Left lobe of liver (tissue), 2 donors: ENCODE results near the gene MUC4. TPM values are rescaled to one million over a fixed set of nuclear protein-coding genes. Genes with fewer than 3 reads are reported as not detected.
A peak's percentile ranks its signal among the peaks of the same experiment; 100 is the strongest.

Experiments used
- ATAC-seq: fragments of 200-7000 bp; cut with Tn5 transposase; one replicate; pipeline ENCODE4 v1.9.1; 2020; ENCODE audit warnings: mild to moderate bottlenecking, moderate library complexity
- DNase-seq: peaks from one replicate; pipeline ENCODE4 v3.0.0-alpha.2; 2020; ENCODE audit warnings: low spot score
- total RNA-seq: library from RNA; stranded (reverse); gene quantifications from one replicate; pipeline ENCODE4 v1.2.1, GENCODE V29; 2021
- donor health status: DM: no; HTN: no; CAD: no; lungs with moderate emphysema.
- donor health status: DM: no; HTN: yes; CAD: no.

Gene MUC4
- total RNA-seq, 1 donor from 2014 or later: 0.08 TPM

- DNase-seq (no peak), ATAC-seq (no peak)
These were observed 47.6 kb downstream of the MUC4 start for GRCh38 chr3:195763843-195764825.

DNA sequence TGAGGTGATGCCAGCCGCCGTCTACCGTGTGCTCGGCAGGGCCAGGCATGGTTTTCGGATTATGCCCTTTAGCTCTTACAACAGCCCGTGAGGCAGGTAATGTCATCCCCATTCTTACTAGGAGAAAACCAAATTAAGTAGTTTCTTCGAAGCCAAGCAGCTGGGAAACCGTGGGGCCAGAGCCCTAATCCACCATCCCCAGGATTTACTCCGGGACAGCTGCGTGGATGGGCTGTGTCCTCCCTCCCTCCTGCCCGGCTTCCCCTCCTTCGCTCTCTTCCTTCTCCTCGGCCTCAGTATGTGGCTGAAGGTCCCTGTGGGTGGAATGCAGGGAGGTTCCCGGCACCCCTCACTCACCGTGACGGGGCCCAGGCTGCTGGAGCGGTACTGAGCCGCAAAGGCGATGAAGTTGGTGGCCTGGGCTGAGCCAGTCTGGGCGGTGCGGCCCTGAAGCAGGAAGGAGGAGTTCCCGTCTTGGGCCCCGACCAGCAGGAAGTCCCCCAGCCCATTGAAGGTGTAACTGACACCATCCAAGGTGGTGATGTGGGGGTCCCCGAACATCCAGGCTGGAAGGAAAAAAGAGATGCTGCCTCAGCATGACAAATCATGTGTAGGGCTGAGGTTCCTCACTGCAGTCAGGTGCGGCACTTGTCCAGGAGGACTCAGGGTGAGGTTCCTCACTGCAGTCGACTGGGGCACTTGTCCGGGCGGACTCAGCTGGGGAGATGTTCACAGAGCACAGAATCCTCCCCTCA, 48.5 kb downstream of the MUC4 start:
- DNase-seq (no peak), ATAC-seq (no peak)

- ATAC-seq (no peak), DNase-seq (no peak)
These were observed 49.1 kb downstream of the MUC4 start for GRCh38 chr3:195762611-195763010.

GRCh38 chr3:195762249-195762585, 49.5 kb downstream of the MUC4 start:
- ATAC-seq (no peak), DNase-seq (no peak)

DNA sequence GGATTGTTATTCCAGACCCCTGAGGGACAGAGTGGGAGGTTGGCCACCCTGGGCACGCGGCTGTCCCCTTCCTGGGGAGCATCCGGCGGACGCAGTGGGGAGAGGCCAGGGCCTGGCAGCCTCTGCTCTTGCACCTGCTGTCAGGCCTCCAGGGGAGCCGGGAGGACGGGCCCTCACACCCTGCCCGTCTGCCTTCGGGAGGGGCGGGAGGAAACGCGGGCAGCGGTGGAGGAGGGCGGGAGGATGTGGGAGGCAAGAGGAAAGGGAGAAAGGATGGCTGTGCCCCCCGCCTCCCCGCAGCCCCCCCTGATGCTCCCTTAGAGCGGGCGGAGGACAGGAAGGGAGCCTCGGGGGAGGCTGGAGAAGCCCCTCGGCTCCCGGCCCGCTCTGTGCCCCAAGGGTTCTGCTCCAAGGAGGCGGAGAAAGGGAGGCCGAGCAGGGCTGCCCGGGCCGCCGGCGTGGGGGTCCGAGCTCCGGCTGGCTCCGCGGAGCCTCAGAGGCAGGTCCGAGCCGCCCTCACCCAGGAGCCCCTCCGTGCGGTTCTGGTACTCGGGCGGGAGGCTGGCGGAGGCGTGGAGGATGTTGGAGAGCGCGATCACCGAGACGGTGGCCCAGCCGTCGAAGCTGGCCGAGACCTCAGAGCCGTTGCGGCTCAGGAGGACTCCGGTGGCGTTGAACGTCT, 50.0 kb downstream of the MUC4 start:
- no peak for DNase-seq
- no peak for ATAC-seq

DNA sequence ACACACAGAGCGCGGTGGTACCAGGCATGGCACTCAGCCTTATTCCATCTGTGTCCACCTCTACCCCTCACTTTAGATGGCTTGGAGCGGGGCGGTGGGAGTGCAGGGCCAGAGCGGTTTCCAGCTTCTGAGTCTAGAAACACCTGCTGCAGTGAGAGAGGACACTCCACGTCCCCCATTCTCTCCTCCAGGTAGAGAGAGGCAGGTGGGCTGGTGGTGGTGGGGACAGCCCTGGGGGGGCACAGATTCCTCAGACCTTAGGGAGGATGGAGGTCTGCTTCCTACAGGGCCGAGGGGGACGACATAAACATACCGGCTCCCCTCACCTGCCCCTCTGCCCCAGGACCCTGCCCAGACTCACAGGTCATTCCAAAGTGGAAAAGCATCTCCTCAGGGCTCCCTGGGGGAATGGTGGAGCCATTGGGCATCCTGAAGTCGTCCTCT, 50.6 kb downstream of the MUC4 start:
- no peak for ATAC-seq

GRCh38 chr3:195760345-195761122, 51.2 kb downstream of the MUC4 start:
- ATAC-seq: no peak
- DNase-seq: no peak

More for the DNA sequence above, 50.6 kb downstream of the MUC4 start:
- DNase-seq: no peak

GRCh38 chr3:195758721-195759353, 52.9 kb downstream of the MUC4 start:
- DNase-seq (no peak), ATAC-seq (no peak)

DNA sequence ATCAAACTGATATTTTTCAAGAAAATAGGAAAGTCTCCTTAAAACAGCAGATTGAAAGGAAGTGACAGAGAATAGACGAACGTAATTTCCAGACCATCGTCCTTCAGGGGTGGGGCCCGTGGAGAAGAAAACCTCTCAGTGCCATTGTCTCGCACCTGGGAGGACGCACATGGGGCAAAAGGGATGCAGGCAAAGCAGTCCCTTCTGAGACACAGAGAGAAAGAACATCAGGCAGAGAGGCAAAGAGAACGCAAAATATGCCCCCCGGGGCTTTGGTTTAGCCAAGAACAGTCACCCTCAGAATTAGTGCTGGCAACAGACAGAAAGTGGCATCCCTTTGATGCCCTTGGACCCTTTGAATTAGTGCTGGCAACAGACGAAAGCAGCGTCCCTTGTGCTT, 53.9 kb downstream of the MUC4 start:
- DNase-seq: no peak

GRCh38 chr3:195757438-195757770, 54.3 kb downstream of the MUC4 start:
- ATAC-seq (no peak), DNase-seq (no peak)

More for the DNA sequence above, 53.9 kb downstream of the MUC4 start:
- no peak for ATAC-seq

DNA sequence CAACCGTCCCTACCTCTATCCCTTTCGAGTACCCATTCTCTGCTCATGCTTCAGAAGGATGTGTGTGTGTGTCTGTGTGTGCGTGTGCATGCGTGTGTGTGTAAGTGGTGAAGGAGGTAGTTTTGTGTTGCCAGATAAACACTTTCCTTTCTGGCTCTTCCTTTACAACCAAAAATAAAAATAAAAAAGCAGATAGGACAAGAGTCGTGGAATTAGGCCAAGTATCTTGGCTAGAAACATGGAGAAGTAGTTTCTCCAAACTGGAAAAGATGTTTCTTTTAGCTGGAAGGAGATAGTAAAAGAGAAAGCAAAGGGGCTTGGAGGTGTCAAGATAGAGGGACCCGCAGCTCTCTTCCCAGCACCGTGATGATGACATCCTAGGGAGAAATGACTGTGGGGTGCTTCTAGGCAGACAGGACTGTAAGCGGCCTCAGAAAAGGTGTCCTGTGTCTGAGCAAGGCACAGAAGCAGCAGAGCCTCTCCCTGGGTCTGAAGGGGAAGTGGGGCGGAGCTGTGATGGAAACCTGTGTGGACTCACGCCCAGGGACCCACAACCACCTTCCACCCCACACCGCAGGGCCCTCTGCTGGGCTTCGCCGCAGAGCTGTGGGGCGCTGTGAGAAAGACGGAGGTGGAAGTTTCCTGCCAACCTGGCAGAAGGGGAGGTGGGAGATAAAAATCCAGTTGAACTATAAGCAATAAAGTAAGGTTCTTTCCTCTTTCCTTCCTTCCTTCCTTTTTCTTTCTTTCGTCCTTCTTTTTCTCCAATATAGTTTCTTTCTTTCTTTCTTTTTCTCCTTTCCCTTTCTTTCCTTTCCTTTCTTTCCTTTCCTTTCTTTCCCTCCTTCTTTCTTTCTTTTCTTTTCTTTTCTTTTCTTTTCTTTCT, 55.7 kb downstream of the MUC4 start:
- ATAC-seq (no peak), DNase-seq (no peak)

- ATAC-seq (no peak), DNase-seq (no peak)
These were observed 56.3 kb downstream of the MUC4 start for GRCh38 chr3:195755391-195755790.

- ATAC-seq (no peak), DNase-seq (no peak)
These were observed 56.8 kb downstream of the MUC4 start for GRCh38 chr3:195754906-195755305.

GRCh38 chr3:195754141-195754540, 57.6 kb downstream of the MUC4 start:
- DNase-seq: no peak
- peak; percentile 14 for ATAC-seq

GRCh38 chr3:195753581-195753980, 58.1 kb downstream of the MUC4 start:
- DNase-seq: no peak
- no peak for ATAC-seq

DNA sequence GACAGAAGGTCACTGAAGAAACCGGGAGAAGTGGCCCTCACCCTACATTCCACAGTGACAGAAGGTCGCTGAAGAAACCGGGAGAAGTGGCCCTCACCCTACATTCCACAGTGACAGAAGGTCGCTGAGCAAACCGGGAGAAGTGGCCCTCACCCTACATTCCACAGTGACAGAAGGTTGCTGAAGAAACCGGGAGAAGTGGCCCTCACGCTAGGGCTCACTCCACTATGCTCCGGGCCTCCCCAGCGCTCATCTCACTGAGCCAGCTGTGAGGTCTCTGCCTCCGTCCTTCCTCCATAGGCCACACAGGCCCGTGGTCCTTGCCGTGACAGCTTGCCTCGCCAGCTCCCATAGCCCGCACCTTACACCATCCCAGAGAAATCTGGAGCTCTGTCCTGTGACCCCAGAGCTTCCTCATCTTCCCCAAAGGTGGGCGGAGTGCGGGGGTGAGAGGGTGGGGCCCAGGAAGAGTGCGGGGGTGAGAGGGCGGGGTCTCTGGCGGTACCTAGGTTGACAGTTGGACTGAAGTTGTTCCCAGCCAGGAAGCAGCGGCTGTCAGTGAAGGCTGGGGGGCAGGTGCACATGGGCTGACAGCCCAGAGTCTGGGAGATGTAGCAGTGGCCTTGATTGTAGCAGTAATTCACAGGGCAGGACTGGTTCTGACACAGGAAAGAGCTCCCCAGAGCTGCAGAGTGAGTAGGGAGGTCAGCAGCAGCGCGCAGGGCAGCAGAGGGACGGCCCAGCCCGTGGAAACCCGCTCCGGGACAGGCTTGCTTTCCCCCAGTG, 59.0 kb downstream of the MUC4 start:
- no peak for ATAC-seq

GRCh38 chr3:195752066-195752465, 59.7 kb downstream of the MUC4 start:
- no peak for ATAC-seq
- no peak for DNase-seq

More for the DNA sequence above, 59.0 kb downstream of the MUC4 start:
- DNase-seq: no peak

GRCh38 chr3:195751560-195751959, 60.2 kb downstream of the MUC4 start:
- ATAC-seq: no peak

More at GRCh38 chr3:195751560-195751959, 60.2 kb downstream of the MUC4 start:
- no peak for DNase-seq
